IPS DF 19.7 (cell line): ENCODE data around the gene WDR72.
"Not testable (repeated sequence)": the region's sequence is repeated elsewhere in the genome, so short reads cannot be mapped to it uniquely, and the experiment has no call there.

ENCODE experiments used
- DNase-seq: peaks from one replicate; pipeline ENCODE4 v3.0.0-alpha.2; 2013; ENCODE audit warnings: low read depth, low spot score

Gene WDR72

DNA sequence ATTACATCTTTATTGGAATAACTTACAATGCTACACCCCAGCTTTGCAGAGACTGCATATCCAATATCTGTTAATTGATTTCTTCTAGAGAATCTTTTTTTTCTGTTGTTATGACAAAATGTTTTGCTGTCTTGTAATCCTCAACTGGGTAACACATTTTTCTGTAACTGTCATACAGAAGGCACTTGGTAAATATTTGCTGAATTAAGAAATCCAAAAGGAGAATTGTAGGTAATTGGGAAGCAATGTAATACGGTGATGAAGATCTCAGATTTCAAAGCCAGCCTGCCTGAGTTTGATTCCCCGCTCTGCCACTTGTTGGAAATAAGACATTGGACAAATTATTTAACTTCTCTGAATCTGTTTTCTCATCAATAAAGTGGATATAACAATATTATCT lies 169.1 kb downstream of the WDR72 start:
- DNase-seq, result no peak

DNA sequence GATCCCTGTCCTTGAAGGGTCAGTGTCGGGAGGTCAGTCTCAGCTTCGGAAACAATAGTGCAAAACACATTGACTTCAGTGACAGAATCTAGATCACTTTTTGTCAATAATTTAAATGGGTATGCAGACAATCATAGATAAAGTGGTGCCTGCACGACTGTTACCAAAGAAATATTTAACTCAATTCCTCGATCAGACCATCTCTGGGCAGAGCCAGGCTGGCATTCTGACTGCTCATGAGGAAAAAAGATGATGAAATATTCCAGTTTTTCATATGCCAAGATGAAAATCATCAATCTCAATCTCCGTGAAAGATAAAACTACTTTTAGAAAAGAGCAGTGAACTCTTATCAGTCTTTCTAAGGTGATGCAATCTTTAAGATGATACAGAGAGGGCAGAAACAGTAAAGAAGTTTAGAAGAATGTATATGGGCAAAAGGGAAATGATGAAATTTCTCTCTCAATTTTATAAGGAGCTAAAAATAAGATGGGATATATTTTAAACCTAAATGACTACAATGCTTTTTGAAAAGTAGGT lies 169.9 kb downstream of the WDR72 start:
- no peak for DNase-seq

DNA sequence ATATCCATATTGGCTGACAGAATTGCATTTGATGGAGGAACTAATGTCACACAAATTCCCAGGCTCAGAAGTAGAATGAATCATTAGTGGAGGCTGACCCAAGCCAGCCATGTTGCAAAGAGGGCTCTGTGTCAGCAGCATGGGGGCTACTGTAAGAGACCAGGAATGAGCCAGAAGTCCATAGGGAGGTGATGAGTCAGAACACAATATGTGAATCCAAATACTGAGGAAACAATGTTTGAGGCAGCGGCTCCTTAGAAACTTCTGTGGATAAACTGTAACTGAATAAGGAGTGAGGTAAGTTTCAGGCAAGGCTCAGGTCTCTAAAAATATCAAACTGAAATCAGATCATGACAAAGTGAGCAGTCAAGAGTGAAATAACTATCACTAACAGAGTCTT lies 170.7 kb downstream of the WDR72 start:
- no peak for DNase-seq

- peak; percentile 50 for DNase-seq
These were observed 172.7 kb downstream of the WDR72 start for GRCh38 chr15:53586799-53587198.

DNA sequence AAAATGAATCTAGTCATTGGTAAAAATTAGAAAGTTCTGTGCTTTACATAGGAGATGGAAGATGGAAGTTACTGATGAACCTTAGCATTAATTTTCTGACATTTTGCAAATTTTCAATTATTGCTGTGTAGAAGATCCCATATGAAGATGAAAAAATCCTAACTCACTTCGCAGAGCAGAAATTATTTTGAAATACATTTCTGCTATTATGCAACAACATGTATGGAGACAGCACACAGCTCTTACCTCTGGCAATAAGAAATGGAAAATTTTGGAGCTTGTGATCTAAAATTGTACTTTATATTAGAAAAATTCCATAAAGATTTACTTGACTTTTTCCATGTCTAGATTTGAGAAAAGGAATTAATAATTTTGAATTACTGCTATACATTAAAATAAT lies 177.9 kb downstream of the WDR72 start:
- no peak for DNase-seq

DNA sequence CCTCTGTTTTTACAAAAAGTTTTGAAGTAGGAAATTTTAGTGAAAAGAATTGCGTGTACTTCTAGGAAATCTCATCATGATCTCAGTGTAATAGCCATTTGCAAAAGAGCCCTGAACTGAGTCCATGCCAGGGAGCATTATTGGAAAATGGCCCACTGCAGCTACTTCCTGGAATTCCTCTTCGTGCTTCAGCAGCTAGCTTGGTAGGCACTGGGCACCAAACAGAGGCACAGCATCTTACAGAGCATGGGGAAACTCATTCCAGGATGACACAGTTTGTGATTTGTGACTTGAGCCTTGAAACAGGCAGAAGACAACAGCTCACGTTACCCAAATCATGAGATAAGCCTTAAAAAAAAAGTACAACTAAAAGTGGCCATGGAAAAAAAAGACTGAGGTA lies 179.1 kb downstream of the WDR72 start:
- no peak for DNase-seq

DNA sequence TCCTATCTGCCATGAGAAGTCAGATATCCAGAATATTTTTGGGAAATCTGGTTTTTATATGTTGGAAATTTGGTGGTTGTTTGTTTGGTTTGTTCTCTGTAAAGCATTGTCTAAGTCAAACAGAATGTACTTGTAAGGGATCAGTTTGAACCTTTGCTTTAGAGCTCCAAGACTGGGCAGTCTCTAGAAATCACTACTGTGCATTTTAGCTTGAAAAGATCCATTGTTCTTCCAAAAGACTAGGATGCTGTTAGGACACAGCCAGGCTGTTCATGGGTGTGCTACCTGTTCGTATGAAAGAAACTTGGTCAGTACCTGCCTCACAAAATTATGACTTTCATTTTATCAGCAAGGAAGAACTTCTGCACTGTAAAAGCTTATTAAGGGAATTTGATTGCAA lies 182.6 kb downstream of the WDR72 start:
- no peak for DNase-seq

GRCh38 chr15:53573091-53573490 lies 186.4 kb downstream of the WDR72 start:
- DNase-seq, result no peak

DNA sequence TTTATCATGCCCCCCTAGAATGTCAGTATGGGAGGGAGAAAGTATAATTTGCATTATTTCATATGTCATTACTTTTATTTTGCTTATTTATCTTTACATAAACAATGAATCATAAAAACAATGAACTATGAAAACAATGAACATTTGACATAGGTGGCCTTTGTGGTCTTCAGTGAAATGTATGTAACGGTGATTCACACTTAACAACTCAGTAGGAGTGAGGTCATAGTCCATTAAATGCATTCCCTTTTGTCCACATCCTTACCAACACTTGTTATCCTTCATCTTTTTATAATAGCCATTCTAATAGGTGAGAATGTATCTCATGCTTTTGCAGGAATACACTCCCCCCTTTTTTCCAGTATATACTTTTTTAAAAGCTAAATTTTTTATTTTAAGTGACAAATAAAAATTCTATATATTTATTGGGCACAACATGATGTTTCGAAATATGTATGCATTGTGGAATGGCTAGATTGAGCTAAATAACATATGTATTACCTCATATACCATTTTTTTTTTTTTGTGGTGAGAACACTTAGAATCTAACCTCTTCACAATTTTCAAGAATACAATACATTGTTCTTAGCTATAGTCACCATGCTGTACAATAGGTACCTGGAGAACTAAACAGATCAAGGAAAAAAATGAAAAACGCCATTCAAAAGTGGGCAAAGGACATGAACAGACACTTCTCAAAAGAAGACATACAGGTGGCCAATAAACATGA lies 189.5 kb downstream of the WDR72 start:
- DNase-seq, result no peak

- no peak for DNase-seq
These were observed 192.6 kb downstream of the WDR72 start for GRCh38 chr15:53566912-53567311.

GRCh38 chr15:53565721-53566120 lies 193.7 kb downstream of the WDR72 start:
- no peak for DNase-seq

- DNase-seq, result no peak
These were observed 194.8 kb downstream of the WDR72 start for GRCh38 chr15:53564647-53565046.

GRCh38 chr15:53563627-53564026 lies 195.8 kb downstream of the WDR72 start:
- no peak for DNase-seq

GRCh38 chr15:53559364-53560277 lies 199.8 kb downstream of the WDR72 start:
- no peak for DNase-seq

DNA sequence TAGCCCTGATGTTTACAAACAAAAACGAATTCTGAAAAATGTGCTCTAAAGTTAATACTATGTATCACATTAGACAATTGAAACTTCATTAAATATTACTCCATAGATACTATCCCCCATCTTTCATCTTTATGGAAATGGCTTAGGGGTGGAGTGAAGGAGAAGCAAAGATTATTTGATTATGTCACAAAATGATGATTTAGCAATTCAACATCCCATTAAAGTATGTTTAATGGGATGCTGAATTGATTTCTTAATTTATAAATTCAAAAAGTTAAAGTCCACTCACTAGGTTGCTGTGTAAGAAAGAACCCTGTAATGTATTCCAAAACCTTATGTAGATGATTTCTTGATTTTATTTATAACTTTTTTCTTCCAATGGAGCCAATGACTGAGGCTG lies 201.1 kb downstream of the WDR72 start:
- no peak for DNase-seq

GRCh38 chr15:53555226-53555625 lies 204.2 kb downstream of the WDR72 start:
- DNase-seq, result no peak

DNA sequence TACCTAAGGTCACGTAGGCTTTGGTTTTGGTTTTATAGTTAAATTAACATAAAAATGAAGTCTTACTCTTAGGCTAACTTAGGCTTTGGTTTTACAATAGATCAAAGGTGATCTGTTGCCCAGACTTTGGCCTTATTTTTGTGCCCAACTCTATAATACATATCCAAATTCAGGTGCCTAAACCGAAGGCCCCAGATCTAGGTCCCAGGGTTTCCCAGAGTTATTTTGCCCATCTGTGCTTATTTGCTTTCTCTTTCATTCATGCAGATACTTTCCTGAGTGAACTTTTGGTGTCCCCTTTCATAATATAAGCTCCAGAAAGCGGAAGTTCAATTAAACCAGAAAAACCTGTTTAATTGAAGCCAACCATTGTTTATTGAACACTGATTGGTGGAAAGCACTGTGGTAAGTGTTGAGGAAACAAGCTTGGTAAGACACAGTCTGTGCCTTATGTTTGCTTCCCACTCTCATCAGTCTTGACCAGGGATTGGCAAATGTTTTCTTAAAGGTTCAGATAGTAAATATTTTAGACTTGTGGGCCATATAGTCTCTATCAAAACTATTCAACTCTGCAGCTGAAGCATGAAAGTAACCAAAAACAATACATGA lies 209.7 kb downstream of the WDR72 start:
- no peak for DNase-seq

GRCh38 chr15:53548236-53548635 lies 211.2 kb downstream of the WDR72 start:
- no peak for DNase-seq

DNA sequence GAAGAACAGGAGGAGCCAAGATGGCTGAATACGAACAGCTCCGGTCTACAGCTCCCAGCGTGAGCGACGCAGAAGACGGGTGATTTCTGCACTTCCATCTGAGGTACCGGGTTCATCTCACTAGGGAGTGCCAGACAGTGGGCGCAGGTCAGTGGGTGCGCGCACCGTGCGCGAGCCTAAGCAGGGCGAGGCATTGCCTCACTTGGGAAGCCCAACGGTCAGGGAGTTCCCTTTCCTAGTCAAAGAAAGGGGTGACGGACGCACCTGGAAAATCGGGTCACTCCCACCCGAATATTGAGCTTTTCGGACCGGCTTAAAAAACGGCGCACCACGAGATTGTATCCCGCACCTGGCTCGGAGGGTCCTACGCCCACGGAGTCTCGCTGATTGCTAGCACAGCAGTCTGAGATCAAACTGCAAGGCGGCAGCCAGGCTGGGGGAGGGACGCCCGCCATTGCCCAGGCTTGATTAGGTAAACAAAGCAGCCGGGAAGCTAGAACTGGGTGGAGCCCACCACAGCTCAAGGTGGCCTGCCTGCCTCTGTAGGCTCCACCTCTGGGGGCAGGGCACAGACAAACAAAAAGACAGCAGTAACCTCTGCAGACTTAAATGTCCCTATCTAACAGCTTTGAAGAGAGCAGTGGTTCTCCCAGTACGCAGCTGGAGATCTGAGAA lies 218.7 kb downstream of the WDR72 start:
- not testable (repeated sequence) for DNase-seq

DNA sequence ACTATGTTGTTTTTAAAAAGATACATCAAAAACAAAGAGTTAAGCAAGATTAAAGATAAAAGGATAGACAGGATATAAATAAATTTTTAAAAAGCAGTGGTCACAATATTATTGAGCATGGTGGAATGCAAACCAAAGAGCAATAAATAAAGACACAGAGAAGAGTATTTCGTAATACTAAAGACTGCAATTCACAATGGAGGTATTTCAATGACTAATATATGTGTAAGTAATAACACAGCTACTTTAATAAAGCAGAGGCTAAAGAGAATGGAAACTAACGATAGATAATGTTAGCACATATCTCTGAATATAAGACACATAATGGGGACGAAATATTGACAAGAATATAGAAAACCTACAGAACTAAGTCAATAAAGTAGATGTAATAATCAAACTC lies 219.6 kb downstream of the WDR72 start:
- DNase-seq, result no peak

DNA sequence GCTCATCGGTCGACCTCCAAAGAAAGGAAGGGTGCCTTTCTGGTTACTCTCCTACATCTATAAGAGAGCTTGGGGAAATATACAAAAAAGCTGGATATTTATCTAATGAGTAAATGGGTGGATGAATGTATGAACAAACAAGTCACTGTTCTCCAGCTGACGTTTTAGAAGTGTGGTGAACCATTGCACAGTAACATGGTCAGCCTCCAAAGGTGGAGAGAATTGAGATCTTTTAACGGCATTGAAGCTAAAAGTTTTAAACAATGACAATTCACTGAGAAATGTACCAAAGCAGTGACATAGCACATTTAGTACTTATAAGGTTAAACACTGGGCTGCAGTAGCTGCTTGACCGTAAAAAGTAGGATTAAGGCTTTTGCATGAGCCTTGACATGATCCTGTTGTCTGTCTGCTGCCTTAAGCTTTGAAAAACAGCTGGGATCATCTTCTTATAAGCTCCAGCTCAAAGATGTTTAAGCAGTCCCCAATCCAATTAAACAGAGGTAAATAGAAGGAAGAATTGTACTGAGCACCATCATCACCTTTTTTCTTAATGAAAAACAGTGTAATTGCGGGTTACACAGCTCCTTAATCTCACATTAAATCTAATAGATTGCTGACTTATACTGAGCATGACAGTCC lies 222.9 kb downstream of the WDR72 start:
- no peak for DNase-seq
